ENCODE data around the gene ELAPOR1. TPM values are rescaled to one million over a fixed set of nuclear protein-coding genes. Genes with fewer than 3 reads are reported as not detected.

ELAPOR1 gene
- total and polyA plus RNA-seq, 11 donors: 0.04 to 0.83 (median 0.23) TPM; not detected in 2

DNA sequence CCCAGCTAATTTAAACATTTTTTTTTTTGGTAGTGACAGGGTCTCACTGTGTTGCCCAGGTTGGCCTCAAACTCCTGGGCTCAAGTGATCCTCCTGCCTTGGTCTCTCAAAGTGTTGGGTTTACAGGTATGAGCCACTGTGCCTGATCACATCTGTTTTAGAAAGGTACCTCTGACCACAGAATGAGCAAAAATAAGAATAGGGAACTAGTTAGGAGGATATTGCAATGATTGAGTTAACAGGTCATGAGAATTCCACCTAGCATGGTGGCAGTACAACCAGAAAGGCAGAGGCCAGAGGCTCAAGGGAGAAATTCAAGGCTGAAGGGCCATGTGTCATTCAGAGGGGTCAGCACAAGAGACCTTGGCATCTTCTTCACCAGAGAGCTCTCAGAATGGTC, 49.6 kb downstream of the ELAPOR1 start:
- H3K27me3 ChIP-seq: no peaks in the 10 kb centered on the region
- intact Hi-C loops (cut with DNase I): loop anchor here in 1 of 10 donors (2.0 kb wide), 1 partner anchor 47 kb away; no protein-coding TSS in a partner anchor
- no peaks in the 10 kb centered on the region for H3K9me3 ChIP-seq
- no peak for DNase-seq
- no peak overlapping the region for H3K4me3 ChIP-seq
- no peak overlapping the region for H3K27ac ChIP-seq
- TF ChIP-seq, protein P1, sequence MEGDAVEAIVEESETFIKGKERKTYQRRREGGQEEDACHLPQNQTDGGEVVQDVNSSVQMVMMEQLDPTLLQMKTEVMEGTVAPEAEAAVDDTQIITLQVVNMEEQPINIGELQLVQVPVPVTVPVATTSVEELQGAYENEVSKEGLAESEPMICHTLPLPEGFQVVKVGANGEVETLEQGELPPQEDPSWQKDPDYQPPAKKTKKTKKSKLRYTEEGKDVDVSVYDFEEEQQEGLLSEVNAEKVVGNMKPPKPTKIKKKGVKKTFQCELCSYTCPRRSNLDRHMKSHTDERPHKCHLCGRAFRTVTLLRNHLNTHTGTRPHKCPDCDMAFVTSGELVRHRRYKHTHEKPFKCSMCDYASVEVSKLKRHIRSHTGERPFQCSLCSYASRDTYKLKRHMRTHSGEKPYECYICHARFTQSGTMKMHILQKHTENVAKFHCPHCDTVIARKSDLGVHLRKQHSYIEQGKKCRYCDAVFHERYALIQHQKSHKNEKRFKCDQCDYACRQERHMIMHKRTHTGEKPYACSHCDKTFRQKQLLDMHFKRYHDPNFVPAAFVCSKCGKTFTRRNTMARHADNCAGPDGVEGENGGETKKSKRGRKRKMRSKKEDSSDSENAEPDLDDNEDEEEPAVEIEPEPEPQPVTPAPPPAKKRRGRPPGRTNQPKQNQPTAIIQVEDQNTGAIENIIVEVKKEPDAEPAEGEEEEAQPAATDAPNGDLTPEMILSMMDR (IDR thresholded peaks at IDR 0.05): no peak
- no peak for TF ChIP-seq POLR2A (IDR thresholded peaks at IDR 0.05)
- H3K4me1 ChIP-seq: peaks cover 0 to 27% (median 6%) of the 10 kb centered on the region in 12 donors
- H3K36me3 ChIP-seq: no peaks in the 10 kb centered on the region
- ATAC-seq: no peak

Other genes starting within 250 kb of the ELAPOR1 start
- gene GPSM2, start 237.1 kb upstream of the ELAPOR1 start, total RNA-seq: 1 to 10 TPM in 8 of 9 donors, under 1 TPM in 1; 1.00 to 7.0 (median 2.4) TPM
- gene GPSM2, start 237.1 kb upstream of the ELAPOR1 start, polyA plus RNA-seq: 1 to 10 TPM in 1 of 2 donors, under 1 TPM in 1; 0.72 to 4.4 TPM
- 10 to 100 TPM; 21.6 to 33.0 (median 27.9) TPM for gene CLCC1, start 150.6 kb upstream of the ELAPOR1 start, total RNA-seq
- gene CLCC1, start 150.6 kb upstream of the ELAPOR1 start, polyA plus RNA-seq: 10 to 100 TPM in 1 of 2 donors, 1 to 10 TPM in 1; 7.9 to 19.5 TPM
- gene WDR47, start 72.0 kb upstream of the ELAPOR1 start, total RNA-seq: 10 to 100 TPM; 12.2 to 22.3 (median 14.9) TPM
- gene WDR47, start 72.0 kb upstream of the ELAPOR1 start, polyA plus RNA-seq: 1 to 10 TPM; 2.6 to 8.5 TPM
- gene TAF13, start 38.1 kb upstream of the ELAPOR1 start, total RNA-seq: 10 to 100 TPM; 34.8 to 72.1 (median 55.4) TPM
- 10 to 100 TPM; 38.1 to 83.9 TPM for gene TAF13, start 38.1 kb upstream of the ELAPOR1 start, polyA plus RNA-seq
- 10 to 100 TPM; 14.1 to 52.9 (median 29.9) TPM for gene TMEM167B, start 23.4 kb upstream of the ELAPOR1 start, total RNA-seq
- 10 to 100 TPM; 10.8 to 27.3 TPM for gene TMEM167B, start 23.4 kb upstream of the ELAPOR1 start, polyA plus RNA-seq
- 100 to 1,000 TPM in 6 of 9 donors, 10 to 100 TPM in 3; 88.5 to 113 (median 102) TPM for gene SARS1, start 99.8 kb downstream of the ELAPOR1 start, total RNA-seq
- gene SARS1, start 99.8 kb downstream of the ELAPOR1 start, polyA plus RNA-seq: 100 to 1,000 TPM in 1 of 2 donors, 10 to 100 TPM in 1; 41.1 to 179 TPM
- gene CELSR2, start 135.4 kb downstream of the ELAPOR1 start, total RNA-seq: 10 to 100 TPM in 1 of 9 donors, 1 to 10 TPM in 8; 2.5 to 11.9 (median 8.6) TPM
- gene CELSR2, start 135.4 kb downstream of the ELAPOR1 start, polyA plus RNA-seq: 1 to 10 TPM; 1.6 to 2.1 TPM
- gene PSRC1, start 169.0 kb downstream of the ELAPOR1 start, total RNA-seq: 1 to 10 TPM in 3 of 9 donors, under 1 TPM in 5, not detected in 1; 0.23 to 3.6 (median 0.60) TPM
- 1 to 10 TPM; 1.1 to 1.4 TPM for gene PSRC1, start 169.0 kb downstream of the ELAPOR1 start, polyA plus RNA-seq
- 1 to 10 TPM in 2 of 9 donors, under 1 TPM in 4, not detected in 3; 0.44 to 2.5 (median 0.54) TPM for gene MYBPHL, start 192.9 kb downstream of the ELAPOR1 start, total RNA-seq
- under 1 TPM; 0.24 to 0.61 TPM for gene MYBPHL, start 192.9 kb downstream of the ELAPOR1 start, polyA plus RNA-seq